Natural killer cell (primary cell): Measurements from ENCODE around the gene HAUS1. TPM values are rescaled to one million over a fixed set of nuclear protein-coding genes. Genes with fewer than 3 reads are reported as not detected.
"Not testable (repeated sequence)": the region's sequence is repeated elsewhere in the genome, so short reads cannot be mapped to it uniquely, and the experiment has no call there.

ENCODE experiments used
- ATAC-seq, 3 donors: fragments of 150-1000 bp in 2 of 3; fragments of 200-7000 bp in 1 of 3; cut with Tn5 transposase; 1 replicate in 1 of 3; 2 replicates in 2 of 3; pipeline ENCODE4 v1.10.0; 2021; ENCODE audit warnings: mild to moderate bottlenecking in 2 of 3, moderate library complexity in 2 of 3
- DNase-seq, 2 donors: peaks; one replicate each; pipeline versions ENCODE4 v3.0.0 to v3.0.0-alpha.2; 2013 to 2021; ENCODE audit warnings: mixed read lengths in 1 of 2
- H3K27ac ChIP-seq: one replicate; pipeline ENCODE4 v1.5.1; 2013; ENCODE audit warnings: mild to moderate bottlenecking, low read length
- H3K27me3 ChIP-seq: one replicate; pipeline ENCODE4 v1.6.1; 2013; ENCODE audit warnings: low read length; ENCODE audit not compliant: control insufficient read depth, insufficient read depth
- H3K36me3 ChIP-seq: one replicate; pipeline ENCODE4 v1.6.1; 2013; ENCODE audit warnings: low read length; ENCODE audit not compliant: control insufficient read depth, insufficient read depth
- H3K4me1 ChIP-seq: one replicate; pipeline ENCODE4 v1.6.1; 2013; ENCODE audit warnings: low read length; ENCODE audit not compliant: control insufficient read depth, insufficient read depth
- H3K4me3 ChIP-seq: one replicate; pipeline ENCODE4 v1.5.1; 2013; ENCODE audit warnings: low read length
- H3K9me3 ChIP-seq: one replicate; pipeline ENCODE4 v1.6.1; 2013; ENCODE audit warnings: low read length; ENCODE audit not compliant: control insufficient read depth, insufficient read depth
- H3K27ac Mint-ChIP-seq, 2 donors: one replicate each; pipeline ENCODE4 v1.8.0; 2022; ENCODE audit warnings: mild to moderate bottlenecking in 2 of 2, mixed read lengths in 2 of 2, moderate library complexity in 1 of 2
- H3K27me3 Mint-ChIP-seq, 2 donors: one replicate each; pipeline ENCODE4 v1.8.0; 2022; ENCODE audit warnings: low read depth in 2 of 2, mixed read lengths in 2 of 2
- H3K36me3 Mint-ChIP-seq: one replicate; pipeline ENCODE4 v1.8.0; 2022; ENCODE audit warnings: mixed read lengths
- H3K4me1 Mint-ChIP-seq, 2 donors: one replicate each; pipeline ENCODE4 v1.8.0; 2022; ENCODE audit warnings: mixed read lengths in 2 of 2
- H3K4me3 Mint-ChIP-seq: one replicate; pipeline ENCODE4 v1.8.0; 2022; ENCODE audit warnings: mild to moderate bottlenecking, moderate library complexity, mixed read lengths
- H3K9me3 Mint-ChIP-seq, 2 donors: one replicate each; pipeline ENCODE4 v1.8.0; 2022; ENCODE audit warnings: mixed read lengths in 2 of 2
- CTCF ChIP-seq: fragments of 200-600 bp; IDR thresholded peaks from one replicate; pipeline ENCODE4 v1.8.0; 2022; ENCODE audit warnings: antibody characterized with exemption
- WGBS: methylation state at CpG from one replicate; pipeline ENCODE4 v1.1.7; 2013; ENCODE audit warnings: missing lambda C conversion rate; ENCODE audit not compliant: insufficient coverage; 5-methylcytosine and 5-hydroxymethylcytosine counted together
- intact Hi-C: fragments of 100-400 bp; cut with micrococcal nuclease; formaldehyde crosslinking; loops from one replicate; pipeline ENCODE4 v1.14.2; 2022
- total RNA-seq, 4 donors: library from RNA; stranded (reverse); fragments of 120-200 nt in 1 of 4; gene quantifications; one replicate each; pipeline versions ENCODE4 v1.2.3 to v1.2.4, GENCODE V29; 2013 to 2022

HAUS1 gene
- total RNA-seq, 3 donors from 2014 or later (not counting 1 experiment from before 2014, with no cell fraction given) = 15.2 to 20.8 (median 16.3) TPM

- Mint-ChIP-seq H3K4me1 (peaks cover 25 to 26% of the 10 kb centered on the region in 2 donors), H3K36me3 (no peaks in the 10 kb centered on the region), H3K27me3 (no peaks in the 10 kb centered on the region), H3K4me3 (no peak overlapping the region), H3K9me3 (no peaks in the 10 kb centered on the region), H3K27ac (no peak overlapping the region)
- 91% methylated on average over 7 of the region's 7 CpGs for WGBS
- DNase-seq (no peak), ATAC-seq (no peak)
- Histone ChIP-seq H3K36me3 (no peaks in the 10 kb centered on the region), H3K27ac (no peak overlapping the region), H3K4me1 (peaks cover 21% of the 10 kb centered on the region), H3K27me3 (no peaks in the 10 kb centered on the region), H3K4me3 (no peak overlapping the region), H3K9me3 (no peaks in the 10 kb centered on the region)
- intact Hi-C loops = no loop called here
- TF ChIP-seq CTCF = no peak
These were observed 59.8 kb downstream of the HAUS1 start for GRCh38 chr18:46163941-46164499.

GRCh38 chr18:46164502-46164901 lies 60.3 kb downstream of the HAUS1 start:
- peaks cover 25 to 26% of the 10 kb centered on the region in 2 donors for H3K4me1 Mint-ChIP-seq
- H3K4me1 ChIP-seq = peaks cover 21% of the 10 kb centered on the region
- WGBS = 95% methylated on average over 4 of the region's 4 CpGs
- DNase-seq, H3K27me3 Mint-ChIP-seq, H3K27ac Mint-ChIP-seq, H3K9me3 ChIP-seq, H3K27ac ChIP-seq, H3K4me3 ChIP-seq, H3K9me3 Mint-ChIP-seq, H3K36me3 Mint-ChIP-seq, intact Hi-C loops, H3K27me3 ChIP-seq, H3K4me3 Mint-ChIP-seq, ATAC-seq, H3K36me3 ChIP-seq: not testable (repeated sequence)

GRCh38 chr18:46164920-46165319 lies 60.7 kb downstream of the HAUS1 start:
- Histone ChIP-seq H3K36me3 (no peaks in the 10 kb centered on the region), H3K27ac (no peak overlapping the region), H3K4me3 (no peak overlapping the region), H3K27me3 (no peaks in the 10 kb centered on the region), H3K9me3 (no peaks in the 10 kb centered on the region), H3K4me1 (peaks cover 21% of the 10 kb centered on the region)
- ATAC-seq (no peak), DNase-seq (no peak)
- no peaks in the 10 kb centered on the region for H3K27me3 Mint-ChIP-seq
- H3K9me3 Mint-ChIP-seq = no peaks in the 10 kb centered on the region
- 96% methylated on average over 13 of the region's 13 CpGs for WGBS
- no peak overlapping the region for H3K4me3 Mint-ChIP-seq
- no peak overlapping the region for H3K27ac Mint-ChIP-seq
- TF ChIP-seq CTCF = no peak
- intact Hi-C loops = no loop called here
- H3K36me3 Mint-ChIP-seq = no peaks in the 10 kb centered on the region
- H3K4me1 Mint-ChIP-seq = peaks cover 25 to 26% of the 10 kb centered on the region in 2 donors

- Mint-ChIP-seq H3K36me3 (no peaks in the 10 kb centered on the region), H3K27ac (no peak overlapping the region), H3K4me3 (peak overlapping the region; percentile 17), H3K9me3 (no peaks in the 10 kb centered on the region), H3K4me1 (peaks cover 25 to 26% of the 10 kb centered on the region in 2 donors), H3K27me3 (no peaks in the 10 kb centered on the region)
- no peak for TF ChIP-seq CTCF
- H3K9me3 ChIP-seq = no peaks in the 10 kb centered on the region
- no peaks in the 10 kb centered on the region for H3K36me3 ChIP-seq
- intact Hi-C loops = no loop called here
- ATAC-seq (no peak), DNase-seq (no peak)
- no peaks in the 10 kb centered on the region for H3K27me3 ChIP-seq
- peaks cover 21% of the 10 kb centered on the region for H3K4me1 ChIP-seq
- WGBS = 89% methylated on average over 4 of the region's 6 CpGs
- no peak overlapping the region for H3K4me3 ChIP-seq
- no peak overlapping the region for H3K27ac ChIP-seq
These were observed 62.2 kb downstream of the HAUS1 start for GRCh38 chr18:46166261-46166970.
